Stimulated activated CD4-positive, alpha-beta T cell treated with anti-CD3 and anti-CD28 coated beads, Interleukin-1b, Interleukin-23, amount 100 ng/mL, for 48 hours (primary cell): ENCODE results near the gene IL12B.
"Not testable (repeated sequence)": the region's sequence is repeated elsewhere in the genome, so short reads cannot be mapped to it uniquely, and the experiment has no call there.

ENCODE experiments used
- DNase-seq: peaks from one replicate; pipeline ENCODE4 v3.0.0-alpha.2; 2020

IL12B gene

GRCh38 chr5:159332800-159333544 lies 2.7 kb upstream of the IL12B start:
- no peak for DNase-seq

GRCh38 chr5:159331093-159331973 lies 1.0 kb upstream of the IL12B start:
- peak; percentile 73 for DNase-seq

- DNase-seq = no peak
Observed at GRCh38 chr5:159324986-159325385, 5.3 kb downstream of the IL12B start.

- no peak for DNase-seq
Observed at GRCh38 chr5:159324102-159324755, 6.1 kb downstream of the IL12B start.

- no peak for DNase-seq
Observed at GRCh38 chr5:159322180-159322579, 8.1 kb downstream of the IL12B start.

- no peak for DNase-seq
Observed at GRCh38 chr5:159319832-159320231, 10.5 kb downstream of the IL12B start.

- no peak for DNase-seq
Observed at GRCh38 chr5:159319363-159319762, 10.9 kb downstream of the IL12B start.

GRCh38 chr5:159318448-159318847 lies 11.8 kb downstream of the IL12B start:
- DNase-seq = no peak

GRCh38 chr5:159317849-159318248 lies 12.4 kb downstream of the IL12B start:
- DNase-seq = no peak

- peak; percentile 41 for DNase-seq
Observed at GRCh38 chr5:159316519-159317383, 13.5 kb downstream of the IL12B start.

- DNase-seq = no peak
Observed at GRCh38 chr5:159313197-159313596, 17.1 kb downstream of the IL12B start.

GRCh38 chr5:159311063-159311462 lies 19.2 kb downstream of the IL12B start:
- DNase-seq = no peak

GRCh38 chr5:159310511-159310910 lies 19.8 kb downstream of the IL12B start:
- DNase-seq = peak; percentile 26

- DNase-seq = no peak
Observed at GRCh38 chr5:159309689-159310433, 20.4 kb downstream of the IL12B start.

- DNase-seq = no peak
Observed at GRCh38 chr5:159304961-159305595, 25.2 kb downstream of the IL12B start.

- no peak for DNase-seq
Observed at GRCh38 chr5:159303286-159303685, 27.0 kb downstream of the IL12B start.

- not testable (repeated sequence) for DNase-seq
Observed at GRCh38 chr5:159301929-159302860, 28.1 kb downstream of the IL12B start.

GRCh38 chr5:159301466-159301865 lies 28.8 kb downstream of the IL12B start:
- DNase-seq = no peak

- not testable (repeated sequence) for DNase-seq
Observed at GRCh38 chr5:159297300-159297699, 33.0 kb downstream of the IL12B start.

- no peak for DNase-seq
Observed at GRCh38 chr5:159294921-159295320, 35.4 kb downstream of the IL12B start.
